Astrocyte of the hippocampus (primary cell): ENCODE data around the gene MDN1.

Source experiments
- DNase-seq: peaks from one replicate; pipeline ENCODE4 v3.0.0; 2011; ENCODE audit warnings: low read depth, low spot score

The MDN1 gene

GRCh38 chr6:89599727-89600126 lies 219.9 kb downstream of the MDN1 start:
- DNase-seq, result no peak

DNA sequence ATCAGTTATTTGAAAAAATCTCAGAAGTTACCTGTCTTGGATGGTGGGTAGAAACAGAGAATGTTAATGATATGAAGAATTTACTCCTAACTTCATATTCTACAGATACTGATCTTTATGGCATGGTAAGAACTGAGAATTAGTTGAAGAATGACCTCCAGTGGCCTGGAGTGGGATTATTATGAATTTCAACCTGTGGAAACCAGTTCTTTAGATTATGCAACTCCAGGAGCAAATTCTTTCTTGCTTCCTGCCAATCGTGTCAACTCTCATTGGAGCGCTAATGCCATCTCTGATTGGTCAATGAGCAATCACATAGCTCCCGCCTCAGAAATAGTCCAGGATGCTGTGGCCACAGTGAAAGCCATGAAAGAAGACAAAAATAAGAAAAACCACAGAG lies 221.6 kb downstream of the MDN1 start:
- peak; percentile 81 for DNase-seq

DNA sequence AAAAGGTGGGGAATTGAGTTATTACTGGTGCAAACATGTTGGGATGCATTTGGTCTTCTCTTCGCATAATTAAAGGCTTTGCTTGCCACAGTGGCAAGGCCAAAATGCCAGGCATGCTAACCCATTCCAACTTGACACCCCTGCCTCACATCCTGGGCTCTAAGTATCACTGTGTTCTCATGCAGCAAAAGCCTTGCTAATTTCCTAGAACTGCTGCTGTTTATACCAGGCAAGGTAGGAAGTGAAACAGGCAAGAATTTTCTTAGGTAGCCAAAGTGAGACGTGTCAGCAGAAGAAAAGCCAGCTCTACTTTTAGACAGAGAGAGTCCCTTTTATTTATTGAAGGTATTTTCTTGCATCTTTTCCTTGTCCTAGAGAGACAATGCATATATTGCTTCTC lies 222.2 kb downstream of the MDN1 start:
- DNase-seq, result no peak

DNA sequence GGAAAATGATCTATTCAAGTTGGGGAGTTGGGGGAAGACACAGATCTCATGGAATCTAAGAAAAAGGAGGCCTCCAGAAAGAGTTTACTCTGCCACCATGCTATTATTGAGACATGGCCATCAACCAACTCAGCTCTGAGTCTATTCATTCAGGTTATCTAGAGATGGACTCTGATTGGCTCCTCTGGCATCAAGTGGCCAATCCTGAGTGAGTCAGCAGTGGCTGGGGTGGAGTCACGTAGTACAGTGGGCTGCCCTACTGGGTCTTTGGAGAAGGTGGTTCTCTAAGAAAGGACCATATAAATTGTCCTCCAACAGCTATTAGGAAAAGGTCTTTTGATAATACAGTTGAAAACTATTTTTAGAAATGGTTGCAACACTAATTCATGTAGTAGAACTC lies 223.1 kb downstream of the MDN1 start:
- no peak for DNase-seq

- no peak for DNase-seq
These were observed 223.5 kb downstream of the MDN1 start for GRCh38 chr6:89596056-89596455.
